Measurements from ENCODE around the gene ZBTB8A. TPM values are rescaled to one million over a fixed set of nuclear protein-coding genes. Genes with fewer than 3 reads are reported as not detected.

ZBTB8A gene
- polyA plus RNA-seq, 1 of the 3 experiments (the other 2 are of a cell fraction): 1.3 TPM

DNA sequence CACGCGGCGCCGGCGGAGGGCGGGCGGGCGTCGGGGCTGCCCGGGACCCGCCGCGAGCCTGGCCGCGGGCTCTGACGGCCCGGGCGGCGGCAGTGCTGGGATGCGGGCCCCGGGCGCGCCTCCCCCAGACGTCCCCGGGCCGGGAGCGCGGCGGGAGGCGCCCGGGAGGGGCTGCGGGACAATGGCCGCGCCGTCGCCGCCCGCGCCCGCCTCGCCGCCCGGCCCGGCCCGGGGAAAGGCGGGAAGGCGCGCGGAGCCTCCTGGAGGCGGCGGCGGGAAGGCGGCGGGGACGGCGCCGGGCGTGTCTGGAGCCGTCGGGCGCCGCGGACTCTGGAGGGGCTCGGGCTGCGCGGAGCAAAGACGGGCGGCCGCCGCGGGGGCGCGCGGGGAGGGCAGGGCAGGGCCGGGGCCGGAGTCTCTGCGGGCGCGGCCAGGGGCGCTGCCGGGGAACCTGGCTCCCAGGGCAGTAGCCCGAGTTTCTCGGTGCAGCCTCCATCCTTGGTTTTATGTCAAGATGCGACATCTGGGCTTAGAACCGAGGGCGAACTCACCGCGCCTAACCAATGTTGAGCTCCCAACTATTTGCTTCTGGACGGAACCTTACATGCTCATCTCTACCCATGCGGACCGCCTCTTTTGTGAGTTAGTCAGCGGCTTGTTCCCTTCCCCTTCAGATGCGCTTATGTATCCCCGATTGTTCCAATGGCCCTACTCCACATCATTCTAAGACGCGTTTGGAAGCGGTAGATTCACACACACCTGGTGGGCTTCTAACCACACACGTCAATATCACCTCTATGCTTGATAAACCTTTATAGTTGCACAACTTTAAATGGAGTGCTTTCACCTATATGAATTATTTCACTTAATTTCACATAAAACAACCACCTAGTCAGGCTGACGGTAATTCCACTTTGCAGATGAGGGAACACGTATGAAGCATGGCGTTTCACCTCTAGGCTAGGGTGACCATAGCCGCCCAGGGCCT, 651 bp downstream of the ZBTB8A start:
- peak; percentile 86 for DNase-seq
- Histone ChIP-seq H3K79me2 (ENCODE audit: insufficient read depth) (peaks cover 50% of the 10 kb centered on the region), H2AFZ (ENCODE audit: low read depth) (peak overlapping the region; percentile 2; the same call in 1 of the 2 replicates), H3K4me3 (ENCODE audit: low read depth in 2 of 2, low read length in 1 of 2) (peak overlapping the region; percentile 63 to 82), H3K27me3 (ENCODE audit: insufficient read depth) (no peaks in the 10 kb centered on the region), H3K4me2 (peak overlapping the region; percentile 68), H3K9me3 (no peaks in the 10 kb centered on the region), H3K9ac (peak overlapping the region; percentile 78), H3K36me3 (replicated peaks in 1 of 2; ENCODE audit: control insufficient read depth in 1 of 2, insufficient read depth in 2 of 2, low read length in 1 of 2) (peaks cover 0 to 3% of the 10 kb centered on the region in 2 experiments), H4K20me1 (ENCODE audit: insufficient read depth) (no peaks in the 10 kb centered on the region), H3F3A (replicated peaks; ENCODE audit: insufficient read depth) (peaks cover 19% of the 10 kb centered on the region), H3K4me1 (ENCODE audit: control insufficient read depth in 1 of 2, insufficient read depth in 2 of 2, low read depth in 1 of 2, low read length in 1 of 2) (peaks cover 5 to 9% of the 10 kb centered on the region in 2 experiments; a peak in 1 of 4 replicates), H3K27ac (ENCODE audit: low read depth in 2 of 2, low read length in 1 of 2) (peak overlapping the region; percentile 64 to 77; a peak in 3 of 4 replicates), H3K9me2 (no peaks in the 10 kb centered on the region)
- ChIA-PET CTCF (interaction anchor here (1.1 to 1.9 kb wide), 4 partner anchors 19 to 73 kb away, joined by 3 to 22 read pairs (median 5); no protein-coding TSS in a partner anchor), POLR2A (interaction anchor here (1.0 kb wide), 1 partner anchor 111 kb away, joined by 5 read pairs; the partner anchor contains the start of genes RBBP4 and ZBTB8OS)
- 27% methylated on average over 22 of the region's 102 CpGs for WGBS (ENCODE audit: low lambda C conversion rate)
- TF ChIP-seq TCF12 (IDR thresholded peaks at IDR 0.05) (no peak), MEF2A (IDR thresholded peaks at IDR 0.05; ENCODE audit: borderline replicate concordance, low read depth) (no peak), SIN3A (IDR thresholded peaks at IDR 0.05; ENCODE audit: borderline replicate concordance, low read depth, low read length) (no peak), ELF1 (IDR thresholded peaks at IDR 0.05) (no peak), YY1 (IDR thresholded peaks at IDR 0.05; ENCODE audit: low read depth) (no peak), NRF1 (IDR thresholded peaks at IDR 0.05; ENCODE audit: low read depth, low read length) (no peak)

- H3K27me3 ChIP-seq (ENCODE audit: insufficient read depth): no peaks in the 10 kb centered on the region
- no peak for TF ChIP-seq YY1 (IDR thresholded peaks at IDR 0.05; ENCODE audit: low read depth)
- no peak for TF ChIP-seq NFIC (IDR thresholded peaks at IDR 0.05; ENCODE audit: borderline replicate concordance)
- no peak for TF ChIP-seq FOSL2 (IDR thresholded peaks at IDR 0.05; ENCODE audit: borderline replicate concordance, low read depth)
- TF ChIP-seq GATA2 (CRISPR knock-in tag; IDR thresholded peaks at IDR 0.05): no peak
- no peak for TF ChIP-seq RCOR1 (IDR thresholded peaks at IDR 0.05; ENCODE audit: low read length)
- no peak for TF ChIP-seq CHD2 (IDR thresholded peaks at IDR 0.05; ENCODE audit: low read length, partially characterized antibody)
- TF ChIP-seq MAX (IDR thresholded peaks at IDR 0.05; ENCODE audit: low read depth): no peak
- no peak for TF ChIP-seq CTCF (IDR thresholded peaks at IDR 0.05)
- no peak for TF ChIP-seq GABPA (IDR thresholded peaks at IDR 0.05; ENCODE audit: low read depth)
- TF ChIP-seq FOXM1 (IDR thresholded peaks at IDR 0.05; ENCODE audit: low read depth): no peak
- TF ChIP-seq TEAD4 (IDR thresholded peaks at IDR 0.05; ENCODE audit: borderline replicate concordance, insufficient read depth): no peak
- no peak for TF ChIP-seq IRF3 (IDR thresholded peaks at IDR 0.05; ENCODE audit: low read depth, low read length)
- TF ChIP-seq RXRA (IDR thresholded peaks at IDR 0.05; ENCODE audit: borderline replicate concordance, low read depth): no peak
- TF ChIP-seq FOXJ3 (CRISPR knock-in tag; IDR thresholded peaks at IDR 0.05): no peak
- no peak for TF ChIP-seq POLR2AphosphoS5 (IDR thresholded peaks at IDR 0.05; ENCODE audit: low read depth, low read length)
- TF ChIP-seq EP300 (IDR thresholded peaks at IDR 0.05; ENCODE audit: borderline replicate concordance in 1 of 2, low read depth in 1 of 2, low read length in 1 of 2): no peak
- no peak for TF ChIP-seq USF1 (IDR thresholded peaks at IDR 0.05; ENCODE audit: borderline replicate concordance, low read depth)
- no peak for TF ChIP-seq JUND (IDR thresholded peaks at IDR 0.05)
- CTCF ChIA-PET: interaction anchor here (1.5 kb wide), 1 partner anchor 21 kb away, joined by 4 read pairs; no protein-coding TSS in a partner anchor
- H3K4me2 ChIP-seq: peak overlapping the region; percentile 68
- DNase-seq: peak; percentile 38
- WGBS (ENCODE audit: low lambda C conversion rate): 91% methylated on average over 3 of the region's 3 CpGs
- POLR2A ChIA-PET: interaction anchor here (1.0 kb wide), 1 partner anchor 110 kb away, joined by 5 read pairs; the partner anchor contains the start of genes RBBP4 and ZBTB8OS
- no peaks in the 10 kb centered on the region for H3K9me3 ChIP-seq
- peaks cover 55% of the 10 kb centered on the region for H3K79me2 ChIP-seq (ENCODE audit: insufficient read depth)
- peak overlapping the region; percentile 61; the same call in 1 of the 2 replicates for H3K9ac ChIP-seq
- peak overlapping the region; percentile 63 to 64; a peak in 3 of 4 replicates for H3K4me3 ChIP-seq (ENCODE audit: low read depth in 2 of 2, low read length in 1 of 2)
- H3F3A ChIP-seq (replicated peaks; ENCODE audit: insufficient read depth): peaks cover 19% of the 10 kb centered on the region
- H2AFZ ChIP-seq (ENCODE audit: low read depth): no peak overlapping the region
- H3K4me1 ChIP-seq (ENCODE audit: control insufficient read depth in 1 of 2, insufficient read depth in 2 of 2, low read depth in 1 of 2, low read length in 1 of 2): peaks cover 5 to 9% of the 10 kb centered on the region in 2 experiments; a peak in 1 of 4 replicates
- no peaks in the 10 kb centered on the region for H4K20me1 ChIP-seq (ENCODE audit: insufficient read depth)
- peaks cover 0 to 3% of the 10 kb centered on the region in 2 experiments for H3K36me3 ChIP-seq (replicated peaks in 1 of 2; ENCODE audit: control insufficient read depth in 1 of 2, insufficient read depth in 2 of 2, low read length in 1 of 2)
- peak overlapping the region in 1 of 2 experiments; percentile 25; a peak in 1 of 4 replicates for H3K27ac ChIP-seq (ENCODE audit: low read depth in 2 of 2, low read length in 1 of 2)
- no peaks in the 10 kb centered on the region for H3K9me2 ChIP-seq
Observed at GRCh38 chr1:32540605-32541004, 1.4 kb downstream of the ZBTB8A start.

Measured in SK-N-SH (cell line).